Measurements from ENCODE around the gene SALL2. TPM values are rescaled to one million over a fixed set of nuclear protein-coding genes. Genes with fewer than 3 reads are reported as not detected.

Gene SALL2
- total and polyA plus RNA-seq, 2 of the 8 experiments (the other 6 are each of a cell fraction or from before 2014, with no cell fraction given) = 310 to 360 TPM

GRCh38 chr14:21575661-21576060 is 49.5 kb upstream of the SALL2 start:
- H3K36me3 ChIP-seq (ENCODE audit: control insufficient read depth in 2 of 4, insufficient read depth in 4 of 4, low read length in 3 of 4) = no peaks in the 10 kb centered on the region
- H2AFZ ChIP-seq (ENCODE audit: low read length) = no peak overlapping the region
- H3K4me1 ChIP-seq (replicated peaks in 1 of 4; ENCODE audit: control insufficient read depth in 3 of 4, insufficient read depth in 4 of 4, low read length in 3 of 4) = no peaks in the 10 kb centered on the region
- no peaks in the 10 kb centered on the region for H4K20me1 ChIP-seq (replicated peaks in 1 of 2; ENCODE audit: control insufficient read depth in 1 of 2, insufficient read depth in 2 of 2, low read length in 2 of 2)
- H3K4ac ChIP-seq (replicated peaks; ENCODE audit: insufficient read length, low read depth, low read length) = no peak overlapping the region
- H4K91ac ChIP-seq (replicated peaks; ENCODE audit: insufficient read length, low read length) = no peak overlapping the region
- 95% methylated on average over 6 of the region's 6 CpGs; no CpG with 5 or more reads in 1 of the 2 experiments for WGBS, 2 experiments (ENCODE audit: extremely low coverage in 1 of 2, insufficient coverage in 1 of 2, insufficient read length in 1 of 2, insufficient replicate concordance in 2 of 2, low coverage in 1 of 2, low lambda C conversion rate in 2 of 2, missing lambda C conversion rate in 1 of 2)
- H3K23me2 ChIP-seq (ENCODE audit: low read depth, low read length) = no peaks in the 10 kb centered on the region
- H3K4me2 ChIP-seq (ENCODE audit: insufficient read depth in 1 of 2, low read depth in 2 of 2, low read length in 2 of 2) = no peak overlapping the region
- no peaks in the 10 kb centered on the region for H3K79me2 ChIP-seq (ENCODE audit: control insufficient read depth in 1 of 2, insufficient read depth in 2 of 2, low read length in 2 of 2)
- no peaks in the 10 kb centered on the region for H3K9me3 ChIP-seq (ENCODE audit: insufficient read depth in 2 of 2, low read depth in 1 of 2, low read length in 1 of 2)
- no peak overlapping the region for H3K9ac ChIP-seq (replicated peaks in 1 of 4; ENCODE audit: extremely low read depth in 1 of 4, low read depth in 3 of 4, low read length in 3 of 4)
- no peak overlapping the region for H3K4me3 ChIP-seq (ENCODE audit: extremely low read depth in 1 of 4, insufficient read depth in 2 of 4, low read depth in 3 of 4, low read length in 4 of 4)
- H3K23ac ChIP-seq (ENCODE audit: insufficient read length) = no peak overlapping the region
- no peak overlapping the region for H2BK15ac ChIP-seq (ENCODE audit: low read length)
- H2AK5ac ChIP-seq (ENCODE audit: low read depth, low read length) = no peak overlapping the region
- no peak overlapping the region for H3K14ac ChIP-seq (ENCODE audit: insufficient read length)
- no peak overlapping the region for H2BK5ac ChIP-seq (ENCODE audit: low read depth, low read length)
- H3K27ac ChIP-seq (ENCODE audit: low read depth, low read length) = no peak overlapping the region
- FAIRE-seq (no peak), DNase-seq (ENCODE audit: low read depth in 1 of 2, low spot score in 2 of 2) (no peak)
- no peak overlapping the region for H3K18ac ChIP-seq (ENCODE audit: extremely low read depth, low read length)
- no peak overlapping the region for H4K8ac ChIP-seq (ENCODE audit: extremely low read depth, insufficient read depth, low read length)
- H2BK20ac ChIP-seq (ENCODE audit: low read length) = no peak overlapping the region
- CTCF ChIA-PET (ENCODE audit: partially characterized antibody) = interaction anchor here (0.7 to 2.8 kb wide), 4 partner anchors 16 to 135 kb away, joined by 3 to 12 read pairs (median 3); no protein-coding TSS in a partner anchor
- no peak overlapping the region for H4K5ac ChIP-seq (ENCODE audit: insufficient read length, low read depth, low read length)
- H2BK12ac ChIP-seq (ENCODE audit: low read depth, low read length) = no peak overlapping the region
- H3K56ac ChIP-seq (replicated peaks; ENCODE audit: insufficient read length, low read depth, low read length) = no peak overlapping the region
- no peak overlapping the region for H2BK120ac ChIP-seq (replicated peaks; ENCODE audit: low read depth, low read length)
- H3K79me1 ChIP-seq (ENCODE audit: low read depth, low read length) = no peaks in the 10 kb centered on the region
- POLR2A ChIA-PET (ENCODE audit: partially characterized antibody) = no interaction called here
- H3K27me3 ChIP-seq (replicated peaks in 1 of 4; ENCODE audit: control insufficient read depth in 3 of 4, extremely low read depth in 1 of 4, insufficient read depth in 3 of 4, low read length in 3 of 4) = no peaks in the 10 kb centered on the region
- TF ChIP-seq RBBP5 (IDR thresholded peaks at IDR 0.05; ENCODE audit: borderline replicate concordance, low read depth, low read length) = no peak
- TF ChIP-seq POLR2AphosphoS5 (IDR thresholded peaks at IDR 0.05; ENCODE audit: low read depth, low read length) = no peak
- TF ChIP-seq KDM4A (IDR thresholded peaks at IDR 0.05; ENCODE audit: low read depth, low read length, severe bottlenecking) = no peak
- TF ChIP-seq POU5F1 (IDR thresholded peaks at IDR 0.05; ENCODE audit: low read depth, low read length) = no peak
- no peak for TF ChIP-seq CTBP2 (IDR thresholded peaks at IDR 0.05; ENCODE audit: borderline replicate concordance, insufficient read depth, insufficient read length, low read length)
- no peak for TF ChIP-seq TAF7 (optimal IDR thresholded peaks at IDR 0.05; ENCODE audit: borderline replicate concordance, low read depth, low read length)
- no peak for TF ChIP-seq YY1 (IDR thresholded peaks at IDR 0.05; ENCODE audit: low read depth, low read length)
- TF ChIP-seq CTCF (IDR thresholded peaks at IDR 0.05; ENCODE audit: control extremely low read depth in 1 of 3, insufficient read depth in 1 of 3, low read depth in 1 of 3, low read length in 3 of 3) = no peak
- no peak for TF ChIP-seq TAF1 (IDR thresholded peaks at IDR 0.05; ENCODE audit: low read depth, low read length)
- TF ChIP-seq CEBPB (IDR thresholded peaks at IDR 0.05; ENCODE audit: low read depth, low read length) = no peak
- TF ChIP-seq SUZ12 (IDR thresholded peaks at IDR 0.05; ENCODE audit: low read length) = no peak
